ENCODE measurements around the gene PJA1. TPM values are rescaled to one million over a fixed set of nuclear protein-coding genes. Genes with fewer than 3 reads are reported as not detected.

The PJA1 gene
- total RNA-seq, 1 experiment from 2014 or later: 58.4 TPM

DNA sequence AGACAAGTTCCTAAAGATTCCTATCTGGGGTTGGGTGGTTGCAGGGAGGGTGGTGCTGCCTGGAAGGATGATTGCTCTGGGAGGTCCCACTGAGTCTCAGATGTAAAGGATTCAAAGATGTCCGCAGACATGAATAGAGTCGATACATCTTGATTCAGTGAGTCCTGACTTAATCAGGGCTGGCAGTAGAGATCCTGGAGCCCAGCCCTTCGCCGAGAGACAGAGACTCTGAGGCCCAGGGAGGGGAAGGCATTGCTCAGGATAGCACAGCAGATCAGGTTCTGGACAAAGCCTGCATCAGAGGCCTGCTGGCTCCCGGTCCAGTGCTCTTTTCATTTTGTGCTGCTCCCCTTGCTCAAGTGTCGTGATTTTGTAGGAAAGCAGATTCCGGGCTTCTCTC lies 21.7 kb downstream of the PJA1 start:
- no peak for DNase-seq (ENCODE audit: low read depth)

DNA sequence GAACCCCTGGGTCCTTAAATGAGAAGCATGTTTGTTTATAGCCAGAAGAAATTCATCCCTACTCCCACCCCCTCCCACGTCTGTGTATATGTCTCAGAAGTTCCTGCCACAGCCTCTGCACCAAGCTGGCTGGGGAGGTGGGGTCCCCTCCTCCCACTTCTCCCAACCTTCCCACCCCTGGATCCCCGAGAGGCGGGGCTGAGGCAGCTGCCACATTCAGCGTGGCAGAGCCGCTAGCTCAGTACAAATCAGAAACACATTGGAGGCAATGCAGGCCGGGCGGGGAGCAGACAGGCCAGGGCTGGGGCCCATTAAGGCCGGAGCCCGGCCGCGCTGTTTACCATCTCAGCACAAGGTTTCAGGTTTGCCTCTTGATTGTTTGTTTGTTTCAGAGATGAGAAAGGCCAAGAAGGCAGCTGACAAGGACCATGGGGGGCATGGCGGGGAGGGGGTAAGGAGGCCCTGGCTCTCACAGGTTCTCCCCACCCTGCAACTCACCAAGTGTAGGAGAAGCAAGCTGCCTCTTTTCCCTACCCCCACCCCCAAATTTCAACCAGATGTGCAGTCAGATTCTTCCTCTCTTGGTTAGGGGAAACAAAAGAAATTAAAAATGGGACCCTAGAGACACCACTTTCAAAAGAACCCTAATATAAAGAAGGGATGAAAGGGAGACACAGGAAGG lies 22.3 kb downstream of the PJA1 start:
- no peak for DNase-seq (ENCODE audit: low read depth)

DNA sequence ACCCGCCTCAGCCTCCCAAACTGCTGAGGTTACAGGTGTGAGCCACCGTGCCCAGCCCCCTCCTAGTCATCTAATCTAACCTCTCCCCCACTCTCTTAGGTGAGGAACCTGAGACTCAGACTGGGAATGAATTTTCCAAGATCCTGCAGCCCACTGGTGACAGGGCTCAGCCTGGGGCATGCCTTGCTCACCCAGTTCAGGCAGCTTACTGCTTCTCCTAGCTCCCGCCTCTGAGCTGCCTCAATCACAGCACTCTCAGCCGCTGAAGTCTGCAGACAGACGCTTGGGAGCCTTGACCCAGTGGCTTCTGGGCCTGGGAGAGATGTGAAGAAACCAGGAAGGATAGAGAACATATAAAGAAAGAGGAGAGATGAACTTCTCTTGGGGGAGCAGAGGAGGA lies 24.4 kb downstream of the PJA1 start:
- no peak for DNase-seq (ENCODE audit: low read depth)

DNA sequence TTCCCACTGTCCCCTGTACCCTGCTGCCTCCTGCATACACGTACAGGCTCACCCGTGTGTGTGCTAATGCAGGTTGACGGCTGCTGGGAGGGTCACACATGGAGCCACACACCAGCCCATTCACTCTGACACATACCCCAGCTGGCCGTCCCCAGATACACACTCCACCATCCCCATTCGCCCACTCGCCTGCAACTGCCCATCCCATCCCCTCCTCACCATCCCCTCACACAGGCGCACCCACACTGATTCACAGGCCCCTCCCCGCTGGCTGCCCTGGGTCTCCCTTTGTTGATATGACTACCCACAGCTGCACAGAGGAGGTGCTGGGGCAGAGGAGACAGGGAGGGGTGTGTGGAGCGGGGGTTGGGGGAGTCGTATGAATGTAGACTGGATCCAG lies 25.7 kb downstream of the PJA1 start:
- no peak for DNase-seq (ENCODE audit: low read depth)

DNA sequence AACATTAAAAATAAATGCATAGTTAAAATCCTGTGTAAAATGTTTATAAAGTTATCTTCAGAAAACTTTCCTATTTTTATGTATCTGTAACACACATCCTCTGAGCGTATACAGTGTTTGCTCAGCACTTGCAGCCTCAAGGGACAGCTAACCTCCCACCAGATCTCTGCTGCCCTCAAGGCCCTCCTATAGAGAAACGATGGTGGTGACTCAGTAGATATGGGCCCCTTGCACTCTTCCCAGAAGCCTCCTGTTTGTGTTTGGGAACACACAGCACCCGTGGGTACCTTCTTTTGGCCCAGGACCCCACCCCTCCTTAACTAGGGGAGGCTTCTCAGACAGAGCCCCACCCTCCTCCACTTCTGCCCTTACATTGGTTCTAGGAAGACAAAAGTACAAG lies 26.7 kb downstream of the PJA1 start:
- no peak for DNase-seq (ENCODE audit: low read depth)

DNA sequence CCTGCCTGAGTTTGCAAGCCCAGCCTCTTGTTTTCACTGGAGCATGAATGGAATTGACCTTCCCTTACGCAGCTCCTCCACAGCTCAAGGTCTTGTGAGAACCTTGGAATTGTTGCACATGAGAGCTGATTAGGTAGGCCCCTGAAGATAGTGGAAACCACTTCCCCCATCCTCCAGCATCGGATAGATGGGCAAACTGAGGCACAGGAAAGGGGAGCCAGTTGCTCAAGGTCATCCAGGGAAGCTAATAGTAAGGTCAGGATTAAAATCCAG lies 27.2 kb downstream of the PJA1 start:
- no peak for DNase-seq (ENCODE audit: low read depth)

DNA sequence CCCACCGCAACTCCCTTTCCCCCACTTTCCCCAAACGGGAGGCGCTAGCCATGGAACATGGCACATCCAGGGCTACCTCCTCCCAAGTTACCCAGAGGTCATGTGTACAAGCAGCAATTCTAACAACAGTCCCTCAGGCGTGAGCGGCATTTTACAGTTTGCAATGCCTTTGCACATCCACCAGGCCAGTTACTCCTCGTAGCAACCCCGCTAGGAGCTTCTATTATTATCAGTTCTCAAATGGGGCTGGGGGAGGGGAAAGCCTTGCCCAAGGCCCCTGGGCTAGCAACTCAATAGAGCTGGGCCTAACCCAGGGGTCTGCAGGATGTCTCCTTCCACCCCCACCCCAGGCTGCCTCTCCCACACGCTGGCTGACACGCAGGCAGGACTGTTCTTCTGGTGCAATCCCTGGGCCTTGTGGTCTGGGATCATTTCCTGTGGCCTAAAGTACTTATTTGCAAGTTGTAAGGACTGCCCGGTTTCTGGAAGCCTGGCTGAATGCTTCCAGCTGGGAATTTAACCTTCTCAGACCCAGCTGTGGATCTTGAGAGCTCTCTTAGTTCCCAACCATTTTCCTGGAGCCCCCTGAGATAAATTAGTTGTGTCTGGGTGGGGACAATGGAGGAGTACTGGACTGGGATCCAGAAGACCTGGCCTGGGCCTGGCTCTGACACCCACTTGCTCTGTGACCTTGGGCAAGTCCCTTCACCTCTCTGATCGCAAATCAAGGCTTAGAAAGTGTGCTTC lies 27.7 kb downstream of the PJA1 start:
- peak; percentile 48 for DNase-seq (ENCODE audit: low read depth)

- DNase-seq (ENCODE audit: low read depth): no peak
These were observed 28.5 kb downstream of the PJA1 start for GRCh38 chrX:69136546-69137331.

DNA sequence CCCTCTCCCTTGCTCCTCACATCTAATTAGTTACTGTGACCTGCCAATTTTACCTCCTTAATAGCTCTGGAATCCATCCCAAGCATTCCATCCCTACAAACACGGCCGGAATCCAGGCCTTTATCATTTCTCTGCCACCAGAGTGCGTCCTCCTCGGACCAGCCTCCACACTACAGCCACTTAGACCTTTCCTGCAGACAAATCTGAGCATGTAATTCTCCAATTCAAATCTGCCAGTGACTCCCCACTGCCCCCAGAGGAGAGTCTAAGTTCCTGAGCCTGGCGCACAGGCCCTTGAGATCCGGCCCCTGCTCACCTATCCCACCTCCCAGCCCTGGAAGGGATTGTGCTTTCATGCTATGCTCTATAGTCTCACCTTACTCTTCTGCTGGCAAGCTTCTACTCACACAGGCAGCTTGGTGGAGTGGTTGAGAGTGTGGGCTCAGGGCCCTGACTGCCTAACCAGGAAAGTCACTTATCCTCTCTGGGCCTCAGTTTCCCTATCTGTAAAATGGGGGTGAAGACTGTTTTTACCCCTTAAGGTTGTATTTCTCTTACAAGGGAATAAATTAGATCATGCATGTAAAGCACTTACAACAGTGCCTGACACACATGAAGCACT lies 31.2 kb downstream of the PJA1 start:
- peak; percentile 76 for DNase-seq (ENCODE audit: low read depth)

DNA sequence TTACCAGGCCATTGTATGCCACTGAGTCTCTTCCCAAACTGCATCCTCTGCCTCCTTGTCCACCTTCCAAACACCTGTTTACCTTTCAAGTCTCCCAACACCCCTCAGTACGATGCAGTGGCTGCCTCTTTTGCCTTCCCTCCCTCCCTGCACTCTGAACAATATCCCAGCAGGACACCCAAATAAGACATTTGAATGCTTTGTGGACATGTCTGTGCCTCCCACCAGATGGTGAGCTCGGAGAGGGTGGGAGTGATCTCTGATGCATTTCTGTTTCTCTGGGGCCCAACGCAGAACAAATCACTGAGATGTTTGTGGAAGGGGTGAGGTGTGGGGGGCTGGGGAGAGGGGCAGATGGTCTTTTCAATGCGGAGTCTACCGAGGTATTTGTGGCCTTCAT lies 33.4 kb downstream of the PJA1 start:
- no peak for DNase-seq (ENCODE audit: low read depth)

DNA sequence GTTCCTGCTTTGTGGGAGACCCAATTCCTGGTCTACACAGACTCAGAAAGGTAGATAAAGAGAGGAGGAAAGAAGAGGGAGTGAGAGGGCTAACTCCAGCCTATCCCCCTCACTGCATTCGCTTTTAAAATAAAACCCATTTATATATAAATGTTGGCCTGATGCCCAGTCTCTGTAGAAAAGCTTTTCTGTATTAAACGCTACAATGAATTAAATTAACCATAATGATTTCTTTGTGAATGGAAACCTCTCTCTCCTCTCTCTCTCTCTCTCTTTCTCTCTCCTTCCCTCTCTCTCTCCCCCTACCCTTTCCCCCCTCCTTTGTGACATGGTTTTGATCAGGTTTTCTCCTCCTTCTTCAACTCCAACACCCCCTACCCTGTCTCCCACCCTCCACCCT lies 34.8 kb downstream of the PJA1 start:
- no peak for DNase-seq (ENCODE audit: low read depth)

- peak; percentile 43 for DNase-seq (ENCODE audit: low read depth)
These were observed 36.7 kb downstream of the PJA1 start for GRCh38 chrX:69128588-69128987.

- peak; percentile 57 for DNase-seq (ENCODE audit: low read depth)
These were observed 37.8 kb downstream of the PJA1 start for GRCh38 chrX:69127466-69127865.

GRCh38 chrX:69126642-69127041 lies 38.6 kb downstream of the PJA1 start:
- peak; percentile 83 for DNase-seq (ENCODE audit: low read depth)

- no peak for DNase-seq (ENCODE audit: low read depth)
These were observed 40.2 kb downstream of the PJA1 start for GRCh38 chrX:69125094-69125493.

- peak; percentile 54 for DNase-seq (ENCODE audit: low read depth)
These were observed 41.1 kb downstream of the PJA1 start for GRCh38 chrX:69124108-69124507.

- DNase-seq (ENCODE audit: low read depth): no peak
These were observed 41.8 kb downstream of the PJA1 start for GRCh38 chrX:69123481-69123880.

GRCh38 chrX:69121321-69122000 lies 43.8 kb downstream of the PJA1 start:
- DNase-seq (ENCODE audit: low read depth): no peak

DNA sequence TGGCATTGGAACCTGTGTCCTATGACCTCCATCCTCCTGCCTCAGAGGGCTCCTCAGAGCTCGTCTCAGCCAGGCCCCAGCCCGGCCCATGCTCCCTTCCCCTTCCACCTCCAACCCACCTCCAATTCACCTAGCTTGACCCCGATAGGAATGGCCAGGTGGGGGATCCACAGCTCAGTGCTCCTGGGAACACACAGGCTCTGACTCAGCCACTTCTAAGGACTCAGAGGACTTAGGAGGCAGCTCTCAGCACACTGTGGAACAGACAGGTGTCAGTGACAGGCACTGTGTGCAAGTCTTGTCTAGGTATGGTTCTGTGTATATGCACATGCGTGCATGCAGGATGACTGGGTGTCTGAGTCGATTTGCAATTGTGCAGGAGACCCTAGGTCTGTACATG lies 44.8 kb downstream of the PJA1 start:
- no peak for DNase-seq (ENCODE audit: low read depth)

DNA sequence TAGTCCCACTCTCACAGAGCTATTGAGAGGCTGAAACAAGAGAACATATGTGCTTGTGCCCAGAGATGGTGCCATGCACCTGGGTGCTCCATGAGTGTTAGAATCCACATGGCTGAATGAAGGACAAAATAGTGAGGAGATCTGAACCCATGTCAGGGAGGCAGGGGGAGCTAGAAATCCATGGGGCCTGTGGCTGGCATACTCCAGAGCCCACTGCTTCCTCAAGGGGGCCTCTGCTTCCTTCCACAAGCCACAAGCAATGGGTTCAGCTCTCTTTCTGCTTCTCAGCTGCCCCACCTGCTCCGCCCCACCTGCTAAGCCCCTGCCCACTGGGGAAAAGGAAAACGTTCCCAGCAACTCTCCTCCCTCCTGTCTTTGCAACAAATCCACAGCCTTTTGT lies 46.1 kb downstream of the PJA1 start:
- DNase-seq (ENCODE audit: low read depth): no peak

DNA sequence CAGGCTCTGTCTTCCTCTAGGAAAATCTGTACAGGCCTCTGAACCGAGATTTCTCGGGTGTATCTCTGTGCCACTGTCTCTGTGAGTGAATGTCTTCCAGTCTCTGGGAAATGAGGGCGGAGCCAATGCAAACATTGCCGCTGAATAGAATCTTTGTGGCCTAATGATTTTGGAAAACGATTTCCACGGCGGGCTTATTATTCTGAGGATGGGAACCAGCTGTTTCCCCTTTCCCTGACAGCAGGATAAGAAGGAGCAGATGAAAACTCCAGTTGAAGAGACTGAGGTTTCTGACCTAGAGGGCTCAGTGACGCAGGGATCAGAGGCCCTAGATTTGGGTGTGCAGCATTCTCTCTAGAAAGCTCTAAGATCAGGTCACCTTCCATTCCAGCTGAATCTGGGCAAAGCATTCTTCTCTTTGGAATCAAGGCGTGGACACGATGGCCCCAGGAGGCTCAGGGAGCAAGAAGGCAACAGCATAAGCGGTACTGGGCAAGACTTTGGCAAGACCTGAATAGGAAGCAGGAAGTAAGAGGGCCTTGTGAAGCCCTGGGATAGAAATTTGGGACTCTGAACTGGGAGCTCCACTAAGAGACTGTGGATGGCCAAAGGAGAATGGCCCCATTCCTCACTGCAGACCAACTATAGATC lies 47.3 kb downstream of the PJA1 start:
- DNase-seq (ENCODE audit: low read depth): no peak
